Hypothalamus (tissue), 51 donors: ENCODE data around the gene NDRG2.

ENCODE experiments used
- DNase-seq, 51 donors: peaks; one replicate each; lab custom pipeline; 2025; lab: John Stamatoyannopoulos, UW

NDRG2 gene

DNA sequence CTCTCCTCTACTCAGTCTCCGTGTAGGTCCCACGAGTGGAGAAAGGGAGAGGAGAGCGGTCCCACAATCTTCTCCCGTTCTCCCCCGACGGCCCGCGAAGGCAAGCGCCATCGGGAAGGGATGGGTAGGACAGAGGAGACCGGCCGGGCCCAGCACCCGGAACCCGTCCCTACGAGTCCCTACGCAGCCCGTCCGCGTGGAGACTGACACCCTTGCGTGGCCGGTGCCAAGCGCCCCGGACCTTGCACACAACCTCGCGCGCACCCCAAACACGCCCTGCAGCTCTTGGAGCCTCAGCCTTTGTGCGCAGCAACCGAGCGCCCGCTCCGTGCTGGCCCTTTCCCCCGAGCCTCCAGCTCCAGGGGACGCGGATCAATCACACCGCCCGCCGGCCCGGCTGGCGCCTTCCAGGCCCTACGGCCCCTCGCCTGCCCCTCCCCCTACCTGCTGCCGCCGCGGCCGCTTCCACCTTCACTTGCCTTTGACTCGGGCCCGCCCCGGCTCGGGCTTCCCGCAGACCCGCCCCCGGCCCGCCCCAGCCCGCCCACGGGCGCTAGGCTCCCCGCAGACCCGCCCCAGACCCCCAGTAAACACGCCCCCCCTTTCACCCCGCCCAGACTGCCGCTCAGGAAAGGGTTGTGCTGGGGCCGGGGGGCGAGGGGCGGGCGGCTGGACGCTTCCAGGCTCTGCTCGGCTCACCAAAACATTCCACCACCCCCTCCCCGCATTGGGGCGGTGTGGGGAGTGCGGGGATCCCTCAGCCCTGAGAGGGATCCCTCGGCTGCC is at the start of gene NDRG2:
Gene NDRG2, minus strand, starts transcription at position 477 of the 786 bp plus-strand sequence. CDS start 1,746 bp downstream, outside the sequence.
- peak in 49 of 51 donors; percentile 36 to 90 (median 77) for DNase-seq

DNA sequence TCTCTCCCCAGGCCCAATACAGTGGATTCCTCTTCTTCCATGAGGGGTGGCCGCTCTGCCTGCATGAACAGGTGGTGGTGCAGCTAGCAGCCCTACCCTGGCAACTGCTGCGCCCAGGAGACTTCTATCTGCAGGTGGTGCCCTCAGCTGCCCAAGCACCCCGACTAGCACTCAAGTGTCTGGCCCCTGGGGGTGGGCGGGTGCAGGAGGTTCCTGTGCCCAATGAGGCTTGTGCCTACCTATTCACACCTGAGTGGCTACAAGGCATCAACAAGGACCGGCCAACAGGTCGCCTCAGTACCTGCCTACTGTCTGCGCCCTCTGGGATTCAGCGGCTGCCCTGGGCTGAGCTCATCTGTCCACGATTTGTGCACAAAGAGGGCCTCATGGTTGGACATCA is 49.1 kb upstream of the NDRG2 start:
- DNase-seq = no peak

DNA sequence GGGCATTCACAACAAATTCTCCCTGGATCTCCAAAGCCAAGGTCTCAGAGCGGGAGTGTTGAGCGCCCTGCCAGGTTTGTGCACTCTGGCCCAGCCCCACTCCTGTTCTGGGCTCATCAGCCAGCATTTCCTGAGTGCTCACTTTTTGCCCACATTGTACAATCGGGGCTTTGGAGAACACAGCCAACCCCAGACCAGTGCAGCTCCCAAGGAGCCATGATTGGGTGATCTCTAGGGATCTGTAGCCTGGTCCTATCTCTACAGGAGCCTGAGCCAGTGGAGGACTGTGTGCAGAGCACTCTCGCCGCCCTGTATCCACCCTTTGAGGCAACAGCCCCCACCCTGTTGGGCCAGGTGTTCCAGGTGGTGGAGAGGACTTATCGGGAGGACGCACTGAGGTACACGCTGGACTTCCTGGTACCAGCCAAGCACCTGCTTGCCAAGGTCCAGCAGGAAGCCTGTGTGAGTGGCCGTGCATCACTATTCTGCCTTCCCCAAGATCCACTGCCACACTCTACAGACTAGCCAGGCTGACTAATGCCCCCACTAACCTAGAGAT is 48.0 kb upstream of the NDRG2 start:
- no peak for DNase-seq

DNA sequence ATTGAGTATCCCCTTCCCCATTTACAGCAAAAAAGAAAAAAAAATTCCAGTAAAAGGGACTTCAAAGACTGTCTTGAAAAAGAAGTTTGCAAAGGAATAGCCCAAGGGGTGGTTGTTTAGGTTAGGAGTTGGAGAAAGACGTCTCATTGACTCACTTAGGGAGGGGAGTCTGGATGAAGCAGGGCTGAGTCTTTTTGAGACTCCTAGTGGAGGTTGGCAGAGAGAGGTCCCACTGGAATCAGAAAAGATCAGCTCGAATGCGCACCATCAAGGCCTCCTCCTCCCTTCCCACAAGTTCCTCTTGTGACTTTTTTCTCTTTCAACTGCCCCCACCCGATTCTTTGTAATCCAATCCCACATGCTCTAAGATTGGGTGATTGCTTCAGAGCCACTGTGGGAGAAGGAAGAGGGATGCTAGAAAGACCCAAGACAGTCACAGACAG is 47.2 kb upstream of the NDRG2 start:
- DNase-seq = peak in 6 of 51 donors; percentile 5 to 33 (median 20)

DNA sequence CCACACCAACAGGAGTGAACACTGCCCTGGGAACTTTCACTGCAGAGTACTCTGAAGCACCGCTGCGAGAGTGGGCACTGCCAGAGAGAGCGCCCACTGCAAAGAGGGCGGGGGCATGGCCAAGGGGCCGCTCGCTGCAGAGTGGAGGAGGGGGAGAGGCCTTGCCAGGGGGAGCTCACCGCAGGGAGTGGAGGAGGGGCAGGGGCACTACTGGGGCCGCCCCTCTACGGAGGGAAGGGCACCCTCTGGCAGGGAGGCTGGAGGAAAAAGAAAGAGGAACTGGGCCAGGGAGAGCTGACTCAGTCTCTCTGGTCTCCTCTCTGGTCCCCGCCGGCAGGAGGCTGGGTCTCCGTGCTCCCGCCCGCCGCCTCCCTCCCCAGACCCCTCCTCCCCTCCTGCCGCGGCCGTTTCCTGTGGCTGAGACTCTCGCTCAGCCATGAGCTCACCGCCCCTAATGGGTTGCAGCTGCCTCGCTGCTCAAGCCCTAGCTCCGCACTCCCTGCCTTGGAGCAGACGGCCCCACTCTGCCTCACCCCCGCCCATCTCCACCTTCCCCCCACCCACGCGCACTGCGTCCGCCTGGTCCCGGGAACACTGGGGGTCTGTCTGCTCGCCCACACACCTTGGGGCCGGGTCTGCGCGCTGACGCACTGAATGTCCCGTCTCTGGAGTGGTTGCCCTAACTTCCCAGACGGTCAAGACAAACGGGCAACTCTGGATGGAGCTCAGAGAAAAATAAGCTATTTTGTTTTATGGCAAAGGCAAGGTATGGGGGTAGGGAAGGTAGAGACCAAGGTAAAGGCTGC is 46.6 kb upstream of the NDRG2 start:
- DNase-seq = peak in 50 of 51 donors; percentile 28 to 88 (median 70)

DNA sequence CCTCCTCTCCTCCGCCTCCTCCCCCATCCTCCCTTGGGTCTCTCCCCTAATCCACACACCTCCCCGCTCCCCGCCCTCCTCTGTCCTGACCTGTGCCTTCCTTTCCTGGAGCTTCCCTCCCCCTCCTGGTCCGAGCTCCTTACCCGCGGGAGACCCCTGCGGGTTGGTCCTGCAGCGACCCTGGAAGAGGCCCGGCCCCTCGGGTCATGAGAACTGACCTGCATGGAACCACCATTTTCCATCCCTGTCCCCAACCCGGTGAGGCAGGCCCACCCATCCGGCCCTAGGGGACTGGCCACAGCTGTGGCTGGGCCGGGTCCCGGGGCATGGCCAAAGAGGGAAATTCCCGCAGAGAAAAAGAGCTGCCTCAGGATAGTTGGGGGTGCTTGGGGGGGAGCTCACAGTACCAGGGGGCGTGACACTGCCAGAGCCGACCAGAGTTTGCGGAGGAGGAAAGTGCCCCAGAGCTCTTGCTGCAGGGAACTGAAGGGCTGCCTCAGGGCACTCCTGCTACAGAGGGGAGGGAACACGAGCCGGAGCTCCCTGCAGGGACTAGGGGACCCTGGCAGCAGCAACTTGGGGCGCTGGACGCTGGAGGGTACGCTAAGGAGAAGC is 45.9 kb upstream of the NDRG2 start:
- DNase-seq = peak in 35 of 51 donors; percentile 35 to 78 (median 62)

DNA sequence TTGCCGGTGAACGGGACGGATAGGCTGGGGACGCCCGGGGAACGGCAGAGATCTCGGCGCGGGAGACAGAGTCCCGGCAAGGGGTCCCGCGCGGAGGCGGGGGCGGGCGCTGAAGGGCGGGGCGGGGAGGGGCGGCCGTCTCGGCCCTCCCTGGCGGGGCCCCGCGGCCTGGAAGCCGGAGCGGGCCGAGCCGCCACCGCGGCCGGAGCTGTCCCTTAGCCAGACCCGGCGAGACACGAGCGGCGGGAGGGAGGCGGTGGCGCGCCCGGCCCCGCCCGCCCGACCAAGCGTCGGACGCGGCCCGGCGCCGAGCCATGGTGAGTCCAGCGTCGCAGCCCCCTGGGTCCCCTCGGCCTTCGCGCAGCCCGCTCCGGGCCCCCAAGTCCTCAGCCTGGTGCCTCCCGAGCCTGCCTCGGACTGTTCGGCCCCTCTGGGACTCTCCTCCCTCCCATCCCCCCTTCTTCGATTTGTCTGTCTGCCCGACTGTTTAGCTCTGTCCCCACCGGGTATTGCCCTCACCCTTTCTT is 45.3 kb upstream of the NDRG2 start, which contains the start of gene ARHGEF40:
Gene ARHGEF40, plus strand, starts transcription at position 222 of the 527 bp plus-strand sequence. Its CDS starts 93 bp downstream, at position 315.
- DNase-seq = peak in 47 of 51 donors; percentile 13 to 85 (median 69)

DNA sequence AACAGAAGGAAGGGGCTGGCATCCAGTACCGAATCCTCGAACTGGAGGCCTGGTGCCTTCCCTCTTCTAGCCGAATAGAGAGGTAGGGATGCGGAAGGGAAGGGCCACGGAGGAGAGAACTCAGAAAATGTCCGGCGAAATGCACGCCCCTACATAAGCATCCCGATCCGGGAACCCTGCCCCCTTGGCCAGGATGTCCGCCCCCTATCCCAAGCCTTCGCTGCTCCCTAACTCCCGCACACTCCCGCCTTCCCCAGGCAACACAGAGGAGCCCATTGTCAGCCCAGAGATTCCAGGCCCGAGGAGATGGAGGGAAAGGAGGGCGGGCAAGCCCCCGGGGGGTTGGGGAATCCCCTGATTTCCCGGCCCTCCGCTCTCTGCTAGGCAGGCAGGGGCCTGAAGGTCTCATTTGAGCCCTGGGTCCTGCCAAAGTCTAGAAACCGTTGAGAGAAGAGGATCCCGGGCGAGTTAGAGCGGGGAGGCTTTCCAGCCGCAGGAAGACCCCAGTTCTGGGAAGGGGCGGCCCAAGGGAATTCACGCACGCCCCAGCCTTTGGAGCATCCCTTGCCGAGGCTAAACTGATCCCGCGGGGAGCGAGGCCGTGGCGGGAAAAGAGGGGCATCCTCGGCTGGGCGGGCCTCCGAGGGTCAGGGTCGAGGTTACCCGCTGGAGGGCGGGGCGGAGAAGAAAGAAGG is 44.7 kb upstream of the NDRG2 start:
- DNase-seq = peak in 48 of 51 donors; percentile 21 to 90 (median 60)

DNA sequence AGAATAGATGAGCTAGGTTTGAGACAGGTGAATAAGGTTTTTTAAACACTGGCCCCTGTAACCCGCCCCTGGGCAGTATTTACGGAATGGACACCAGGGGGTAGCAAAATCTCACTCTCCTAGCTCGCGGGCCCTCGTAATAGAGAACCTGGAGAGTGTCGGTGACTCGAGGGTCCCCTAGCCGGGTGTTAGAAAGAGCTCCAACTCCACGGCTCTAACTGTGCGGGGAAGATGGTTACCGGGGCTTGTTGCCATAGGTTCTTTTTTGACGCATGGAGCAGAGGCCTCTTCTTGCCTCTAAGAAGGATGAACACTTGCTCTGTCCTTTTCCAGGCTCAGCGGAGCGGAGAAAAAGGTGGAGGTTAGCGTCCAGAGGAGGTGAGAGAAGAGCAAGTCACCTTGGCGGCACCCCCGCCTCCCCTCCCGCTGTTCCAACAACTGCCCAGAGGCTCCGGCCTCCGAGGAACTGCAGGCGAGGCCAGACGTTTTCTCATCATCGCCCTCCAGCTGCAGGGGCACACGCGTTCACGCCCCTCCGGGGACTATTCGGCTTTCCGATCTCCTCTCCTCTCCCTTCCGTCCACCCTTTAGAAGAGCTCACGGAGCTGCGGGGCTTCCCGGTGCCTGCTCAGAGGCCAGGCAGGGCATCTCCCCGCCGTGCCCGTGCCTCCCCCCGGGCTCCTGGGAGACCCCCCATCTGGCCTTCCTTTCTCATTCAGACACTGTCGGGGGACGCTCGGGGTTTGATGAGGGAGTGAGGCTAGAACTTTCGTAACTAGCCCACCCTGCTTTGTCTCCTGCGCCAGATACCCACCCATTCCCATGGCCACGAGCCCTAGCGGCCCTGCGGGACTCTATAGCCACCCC is 43.9 kb upstream of the NDRG2 start:
- DNase-seq = peak in 42 of 51 donors; percentile 3 to 67 (median 46)

DNA sequence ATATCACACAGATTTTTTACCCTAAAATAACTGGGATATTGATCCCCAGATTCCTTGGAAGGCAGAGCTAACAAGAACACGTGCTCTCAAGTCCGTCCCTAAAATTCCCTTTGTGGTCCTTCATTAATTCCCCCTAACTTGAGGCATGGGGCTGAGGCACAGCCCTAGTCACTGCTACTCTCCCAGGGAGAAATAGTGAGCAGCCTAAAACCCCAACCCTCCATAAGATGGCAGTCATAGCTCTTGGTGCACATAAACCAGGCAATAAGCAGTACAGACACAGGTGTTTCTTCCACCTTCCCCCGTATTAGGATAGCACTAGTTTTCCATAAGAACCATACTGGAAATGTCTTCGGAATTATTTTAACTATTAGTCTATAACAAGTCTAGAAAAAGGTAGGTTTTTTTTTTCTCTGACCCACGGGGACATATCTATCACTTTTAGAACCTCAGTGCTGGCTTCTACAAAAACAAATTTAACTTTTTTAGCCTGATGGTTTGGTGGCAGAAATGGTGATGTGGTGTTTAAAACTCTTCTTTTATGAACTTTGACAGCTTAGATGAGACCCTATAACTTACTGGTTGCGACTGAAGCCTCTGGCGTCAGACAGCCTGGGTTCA is 42.1 kb upstream of the NDRG2 start:
- DNase-seq = no peak

DNA sequence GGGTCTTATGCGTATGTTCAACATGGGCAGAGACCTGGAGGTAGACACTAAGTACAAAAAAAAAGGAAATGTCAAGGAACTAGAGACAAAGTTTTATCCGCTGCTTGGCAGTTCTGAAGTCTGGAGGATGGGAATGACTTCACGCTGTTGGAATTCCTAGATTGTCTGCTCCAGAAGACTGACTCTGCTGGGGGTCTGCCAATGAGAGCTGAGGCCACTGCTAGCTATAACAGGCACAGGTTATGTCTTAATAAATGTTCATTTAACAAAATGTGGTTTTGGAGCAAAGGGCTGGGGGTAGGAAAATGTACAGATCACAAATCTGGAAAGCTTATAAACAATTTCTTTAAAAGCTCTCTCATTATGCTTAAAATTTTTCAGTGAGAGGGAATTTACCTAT is 38.6 kb upstream of the NDRG2 start:
- no peak for DNase-seq

DNA sequence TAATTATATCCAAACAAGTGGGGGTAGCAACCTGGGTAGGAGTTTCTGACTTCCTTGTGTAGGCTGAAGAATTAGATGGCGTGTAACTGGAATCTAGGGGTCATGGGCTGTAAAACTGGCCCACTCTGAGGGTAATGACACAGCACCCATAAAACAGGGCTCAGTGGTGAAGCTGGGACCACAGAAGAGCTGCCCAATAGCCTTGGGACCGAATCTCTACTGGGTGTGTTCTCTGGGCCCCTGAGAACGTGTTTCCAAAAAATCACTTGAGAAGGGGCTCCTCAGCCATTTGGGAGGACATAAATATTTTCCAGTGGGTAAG is 36.4 kb upstream of the NDRG2 start:
- no peak for DNase-seq

DNA sequence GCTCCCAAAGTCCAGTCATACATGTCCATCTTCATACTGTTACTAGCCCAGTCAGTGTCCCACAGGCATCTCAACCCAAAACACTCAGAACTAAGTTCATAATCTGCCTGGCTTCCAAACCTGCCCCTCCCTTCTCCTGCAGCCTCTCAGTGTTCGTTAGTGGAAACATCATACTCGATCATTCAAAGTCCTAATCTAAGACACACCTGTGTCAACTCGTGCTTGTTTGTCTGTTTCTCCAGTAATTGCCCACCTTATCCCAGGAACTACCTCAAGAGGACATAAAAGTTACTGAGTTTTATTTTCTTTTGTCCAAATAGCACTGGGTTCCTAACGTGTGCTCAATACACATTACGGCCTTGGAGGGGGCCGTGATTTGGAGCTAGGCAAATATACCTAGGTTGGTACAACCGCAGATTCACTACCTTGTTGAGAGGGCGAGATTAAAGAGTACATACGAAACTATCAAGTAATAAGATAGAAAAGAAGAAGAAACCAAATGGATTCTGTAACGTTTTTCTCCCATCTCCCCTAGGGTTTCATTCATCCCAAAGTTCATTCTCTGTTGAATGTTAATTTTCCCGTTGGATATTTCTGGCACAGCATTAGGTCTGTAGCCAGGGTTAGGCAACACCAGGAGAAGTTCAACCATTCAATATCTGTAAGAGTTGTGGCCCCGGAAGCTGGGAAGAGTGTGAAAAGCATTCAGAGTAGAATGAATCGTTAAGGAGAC is 35.9 kb upstream of the NDRG2 start:
- no peak for DNase-seq

DNA sequence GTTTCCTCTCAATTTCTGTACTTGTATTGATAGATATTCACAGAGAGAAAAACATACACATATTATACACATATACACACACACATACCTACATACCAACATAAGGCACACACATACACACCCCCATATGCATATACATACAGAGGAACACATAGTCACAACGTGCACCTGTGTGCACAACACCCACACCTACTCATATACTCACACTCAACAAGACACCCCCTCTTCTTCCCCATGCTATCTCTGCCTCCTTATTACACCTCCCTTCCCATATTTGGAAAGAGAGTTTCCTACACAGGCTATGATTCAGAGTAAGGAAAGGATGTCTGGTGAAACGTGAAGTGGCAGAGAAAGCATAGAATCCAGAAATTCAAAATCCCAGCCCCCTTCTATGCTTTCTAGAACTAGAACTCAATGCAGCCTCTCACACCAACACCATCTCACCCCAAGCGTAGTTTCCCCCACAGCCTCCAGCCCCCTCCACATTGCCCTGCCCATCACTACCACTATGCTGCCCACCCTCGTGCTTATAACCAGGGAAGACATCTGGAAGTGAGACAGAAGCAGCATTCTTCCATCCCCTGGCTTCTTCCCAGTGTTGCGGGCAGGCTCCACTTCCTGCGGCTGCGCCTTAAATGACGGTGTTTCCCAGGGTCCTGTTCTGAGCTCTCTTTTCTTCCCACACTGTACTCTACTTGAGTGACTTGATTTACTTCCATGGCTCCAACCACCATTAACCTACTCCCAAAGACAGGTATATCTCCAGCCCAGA is 35.2 kb upstream of the NDRG2 start:
- peak in 12 of 51 donors; percentile 4 to 34 (median 14) for DNase-seq

DNA sequence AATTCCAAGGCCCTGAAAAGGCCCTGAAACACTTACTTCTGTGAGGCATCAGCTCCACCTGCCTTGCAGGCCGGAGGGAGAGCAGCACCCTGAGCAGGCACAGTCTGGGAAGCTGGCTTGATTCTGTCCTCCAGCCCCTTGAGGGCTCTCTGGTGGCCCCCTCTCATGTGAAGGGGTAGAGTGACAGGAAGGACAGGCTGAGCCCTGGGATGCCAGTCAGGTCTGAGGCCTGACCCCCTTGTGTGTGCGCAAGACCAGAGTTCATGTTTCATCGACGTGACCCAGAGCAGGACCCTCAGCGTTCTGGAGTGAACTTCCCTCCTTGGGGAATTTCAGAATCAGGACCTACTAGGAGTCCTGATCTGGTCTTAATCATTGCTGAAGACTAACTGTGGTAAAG is 34.0 kb upstream of the NDRG2 start:
- no peak for DNase-seq

DNA sequence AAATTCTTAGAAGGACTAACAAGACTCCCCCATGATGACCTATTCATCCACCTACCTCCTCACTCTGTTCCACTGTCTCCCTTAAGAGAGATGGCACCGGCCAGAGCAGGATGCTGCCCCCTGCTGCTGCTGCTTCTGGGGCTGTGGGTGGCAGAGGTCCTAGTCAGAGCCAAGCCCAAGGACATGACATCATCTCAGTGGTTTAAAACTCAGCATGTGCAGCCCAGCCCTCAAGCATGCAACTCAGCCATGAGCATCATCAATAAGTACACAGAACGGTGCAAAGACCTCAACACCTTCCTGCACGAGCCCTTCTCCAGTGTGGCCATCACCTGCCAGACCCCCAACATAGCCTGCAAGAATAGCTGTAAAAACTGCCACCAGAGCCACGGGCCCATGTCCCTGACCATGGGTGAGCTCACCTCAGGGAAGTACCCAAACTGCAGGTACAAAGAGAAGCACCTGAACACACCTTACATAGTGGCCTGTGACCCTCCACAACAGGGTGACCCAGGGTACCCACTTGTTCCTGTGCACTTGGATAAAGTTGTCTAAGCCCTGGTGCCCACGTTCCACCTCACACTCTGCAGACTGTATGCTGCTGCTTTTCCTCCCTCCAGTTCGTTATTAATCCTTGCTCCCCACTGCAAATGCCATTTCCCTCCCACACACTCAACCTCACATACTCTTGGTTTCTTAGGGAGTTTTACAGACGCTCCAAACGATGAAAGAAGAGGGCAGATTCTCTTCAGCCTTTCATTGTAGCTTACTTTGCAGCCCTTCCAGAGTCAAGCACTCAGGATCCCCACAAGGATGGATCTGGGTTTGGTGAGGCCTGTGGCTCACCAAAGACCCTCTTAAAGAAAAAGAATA is 33.2 kb upstream of the NDRG2 start, which contains the start of gene RNASE8:
Gene RNASE8, plus strand, starts transcription at position 20 of the 873 bp plus-strand sequence. Its CDS starts 71 bp downstream, at position 91.
- DNase-seq = no peak
